Heart left ventricle (tissue), 13 donors: Measurements from ENCODE around the gene OSBPL10.

Source experiments
- POLR2A ChIP-seq, 2 donors: fragments of 450-650 bp; IDR thresholded peaks; one replicate each; pipeline ENCODE4 v1.6.1; 2017; ENCODE audit warnings: antibody characterized with exemption in 2 of 2, mild to moderate bottlenecking in 2 of 2, moderate library complexity in 2 of 2
- TF ChIP-seq, protein P1 (sequence below), 12 donors: fragments of 200-600 bp; sonication (generic) in 4 of 12; IDR thresholded peaks; one replicate each; pipeline versions ENCODE4 v1.5.0 to v1.8.0; 2018 to 2022; ENCODE audit warnings: antibody characterized with exemption in 12 of 12, mild to moderate bottlenecking in 5 of 12
- donor health status: ischemic (EF 13 %, LVEDD 7.1; RV severe dilation, severe dysfunction).
- donor health status: DM: no; HTN: yes; CAD: no.
- donor health status: DM: no; HTN: no; CAD: no.
- donor health status: ischemic (EF 25% LVEDD 6.9; RV normal size, moderate dysfunction).
- donor health status: ischemic (EF 25% LVEDD 5.7; RV mildly dilated, moderate dysfunction).
- donor health status: ischemic (EF 35%, LVEDD 5.7; RV mildly dilated, moderate dysfunction).
- donor health status: nonischemic (EF 11% LVEDD 7.7; RV severe dilation, severe dysfunction).
- donor health status: DM: yes; HTN: yes; CAD: no.
- donor health status: PGD.
- donor health status: ischemic (EF 29% LVEDD 5.4; RV normal size, mild dysfunction).
- donor health status: nonischemic (EF 23%, LVEDD 6.1; RV moderate dilation, normal function).

DNA sequence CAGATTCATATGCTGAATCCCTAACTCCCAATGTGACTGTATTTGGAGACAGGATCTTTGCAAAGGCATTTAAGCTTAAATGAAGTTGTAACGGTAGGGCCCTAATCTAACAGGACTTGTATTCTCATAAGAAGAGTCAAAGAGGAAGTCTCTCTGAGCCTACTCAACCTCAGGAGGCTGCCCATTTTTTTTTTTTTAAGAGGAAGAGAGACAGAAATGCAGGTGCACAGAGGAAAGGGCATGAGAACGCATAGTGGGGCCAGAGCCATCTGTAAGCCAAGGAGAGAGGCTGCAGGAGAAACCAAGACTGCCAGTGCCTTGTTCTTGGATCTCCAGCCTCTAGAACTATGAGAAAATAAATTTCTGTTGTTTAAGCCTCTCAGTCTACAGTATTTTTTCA is 28.9 kb upstream of the OSBPL10 start:
- TF ChIP-seq, protein P1, sequence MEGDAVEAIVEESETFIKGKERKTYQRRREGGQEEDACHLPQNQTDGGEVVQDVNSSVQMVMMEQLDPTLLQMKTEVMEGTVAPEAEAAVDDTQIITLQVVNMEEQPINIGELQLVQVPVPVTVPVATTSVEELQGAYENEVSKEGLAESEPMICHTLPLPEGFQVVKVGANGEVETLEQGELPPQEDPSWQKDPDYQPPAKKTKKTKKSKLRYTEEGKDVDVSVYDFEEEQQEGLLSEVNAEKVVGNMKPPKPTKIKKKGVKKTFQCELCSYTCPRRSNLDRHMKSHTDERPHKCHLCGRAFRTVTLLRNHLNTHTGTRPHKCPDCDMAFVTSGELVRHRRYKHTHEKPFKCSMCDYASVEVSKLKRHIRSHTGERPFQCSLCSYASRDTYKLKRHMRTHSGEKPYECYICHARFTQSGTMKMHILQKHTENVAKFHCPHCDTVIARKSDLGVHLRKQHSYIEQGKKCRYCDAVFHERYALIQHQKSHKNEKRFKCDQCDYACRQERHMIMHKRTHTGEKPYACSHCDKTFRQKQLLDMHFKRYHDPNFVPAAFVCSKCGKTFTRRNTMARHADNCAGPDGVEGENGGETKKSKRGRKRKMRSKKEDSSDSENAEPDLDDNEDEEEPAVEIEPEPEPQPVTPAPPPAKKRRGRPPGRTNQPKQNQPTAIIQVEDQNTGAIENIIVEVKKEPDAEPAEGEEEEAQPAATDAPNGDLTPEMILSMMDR (IDR thresholded peaks at IDR 0.05): no peak
- TF ChIP-seq POLR2A (IDR thresholded peaks at IDR 0.05): no peak
